ENCODE results near the gene MAMDC2.
"Not testable (repeated sequence)": the region's sequence is repeated elsewhere in the genome, so short reads cannot be mapped to it uniquely, and the experiment has no call there.

Gene MAMDC2

GRCh38 chr9:70197216-70198044 is 153.8 kb downstream of the MAMDC2 start:
- DNase-seq (ENCODE audit: low read depth, low spot score) = no peak

GRCh38 chr9:70204743-70205142 is 161.1 kb downstream of the MAMDC2 start:
- not testable (repeated sequence) for DNase-seq (ENCODE audit: low read depth, low spot score)

GRCh38 chr9:70205366-70206020 is 161.8 kb downstream of the MAMDC2 start:
- no peak for DNase-seq (ENCODE audit: low read depth, low spot score)

GRCh38 chr9:70217029-70217428 is 173.4 kb downstream of the MAMDC2 start:
- no peak for DNase-seq (ENCODE audit: low read depth, low spot score)

- no peak for DNase-seq (ENCODE audit: low read depth, low spot score)
These were observed 175.1 kb downstream of the MAMDC2 start for GRCh38 chr9:70218767-70219166.

- no peak for DNase-seq (ENCODE audit: low read depth, low spot score)
These were observed 176.6 kb downstream of the MAMDC2 start for GRCh38 chr9:70220216-70220615.

GRCh38 chr9:70222354-70222753 is 178.7 kb downstream of the MAMDC2 start:
- no peak for DNase-seq (ENCODE audit: low read depth, low spot score)

- no peak for DNase-seq (ENCODE audit: low read depth, low spot score)
These were observed 184.5 kb downstream of the MAMDC2 start for GRCh38 chr9:70228118-70228517.

- DNase-seq (ENCODE audit: low read depth, low spot score) = no peak
These were observed 185.0 kb downstream of the MAMDC2 start for GRCh38 chr9:70228611-70229010.

GRCh38 chr9:70229026-70229425 is 185.4 kb downstream of the MAMDC2 start:
- DNase-seq (ENCODE audit: low read depth, low spot score) = no peak

- DNase-seq (ENCODE audit: low read depth, low spot score) = no peak
These were observed 185.9 kb downstream of the MAMDC2 start for GRCh38 chr9:70229579-70229978.

GRCh38 chr9:70232476-70232875 is 188.8 kb downstream of the MAMDC2 start:
- DNase-seq (ENCODE audit: low read depth, low spot score) = no peak

GRCh38 chr9:70234208-70234607 is 190.6 kb downstream of the MAMDC2 start:
- DNase-seq (ENCODE audit: low read depth, low spot score) = not testable (repeated sequence)

- not testable (repeated sequence) for DNase-seq (ENCODE audit: low read depth, low spot score)
These were observed 202.3 kb downstream of the MAMDC2 start for GRCh38 chr9:70245952-70246351.

GRCh38 chr9:70250221-70250620 is 206.6 kb downstream of the MAMDC2 start:
- no peak for DNase-seq (ENCODE audit: low read depth, low spot score)

- no peak for DNase-seq (ENCODE audit: low read depth, low spot score)
These were observed 211.8 kb downstream of the MAMDC2 start for GRCh38 chr9:70255486-70255885.

- no peak for DNase-seq (ENCODE audit: low read depth, low spot score)
These were observed 212.5 kb downstream of the MAMDC2 start for GRCh38 chr9:70256123-70256551.

- DNase-seq (ENCODE audit: low read depth, low spot score) = no peak
These were observed 213.9 kb downstream of the MAMDC2 start for GRCh38 chr9:70257502-70257901.

- DNase-seq (ENCODE audit: low read depth, low spot score) = no peak
These were observed 214.5 kb downstream of the MAMDC2 start for GRCh38 chr9:70257991-70258691.

- DNase-seq (ENCODE audit: low read depth, low spot score) = peak; percentile 81
These were observed 215.3 kb downstream of the MAMDC2 start, which contains the start of gene SMC5 for GRCh38 chr9:70258692-70259511. Gene SMC5, plus strand, starts transcription at chr9:70258978. Its CDS starts 101 bp downstream, at chr9:70259079.

GRCh38 chr9:70259512-70259802 is 215.8 kb downstream of the MAMDC2 start:
- no peak for DNase-seq (ENCODE audit: low read depth, low spot score)

- no peak for DNase-seq (ENCODE audit: low read depth, low spot score)
These were observed 216.4 kb downstream of the MAMDC2 start for GRCh38 chr9:70260007-70260443.
